Measurements from ENCODE around the gene EPHA2.
"Not testable (repeated sequence)": the region's sequence is repeated elsewhere in the genome, so short reads cannot be mapped to it uniquely, and the experiment has no call there.

Gene EPHA2

GRCh38 chr1:16117369-16117768 lies 38.5 kb downstream of the EPHA2 start:
- no peak for DNase-seq

GRCh38 chr1:16116625-16117024 lies 39.2 kb downstream of the EPHA2 start:
- DNase-seq, result no peak

GRCh38 chr1:16116002-16116401 lies 39.9 kb downstream of the EPHA2 start:
- DNase-seq, result no peak

DNA sequence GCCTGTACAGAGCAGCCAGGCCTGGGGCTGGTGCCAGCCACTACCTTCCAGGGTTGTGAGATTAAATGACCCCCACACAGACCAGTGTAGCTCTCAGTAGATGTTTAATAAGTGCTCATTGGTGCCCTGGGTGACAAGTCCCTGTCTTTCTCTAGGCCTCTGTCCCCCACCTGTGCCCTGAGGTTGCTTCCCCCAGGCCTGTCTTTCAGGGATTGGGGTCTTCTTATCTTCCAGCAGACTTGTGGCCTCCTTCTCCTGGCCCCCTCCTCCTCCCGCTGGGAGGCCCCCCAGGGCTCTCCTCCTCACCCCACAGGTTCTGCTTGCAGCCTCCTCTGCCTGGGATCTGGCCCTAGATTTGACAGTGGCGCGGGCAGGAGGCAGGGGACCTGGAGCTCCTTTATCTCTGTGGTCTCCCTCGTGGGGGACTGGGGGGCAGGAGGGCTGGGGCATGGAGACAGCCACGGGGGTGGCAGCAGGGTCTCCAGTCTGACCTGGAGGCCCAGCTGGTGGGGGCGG lies 40.3 kb downstream of the EPHA2 start:
- DNase-seq, result no peak

- no peak for DNase-seq
Measured at GRCh38 chr1:16114527-16115467, 41.1 kb downstream of the EPHA2 start.

DNA sequence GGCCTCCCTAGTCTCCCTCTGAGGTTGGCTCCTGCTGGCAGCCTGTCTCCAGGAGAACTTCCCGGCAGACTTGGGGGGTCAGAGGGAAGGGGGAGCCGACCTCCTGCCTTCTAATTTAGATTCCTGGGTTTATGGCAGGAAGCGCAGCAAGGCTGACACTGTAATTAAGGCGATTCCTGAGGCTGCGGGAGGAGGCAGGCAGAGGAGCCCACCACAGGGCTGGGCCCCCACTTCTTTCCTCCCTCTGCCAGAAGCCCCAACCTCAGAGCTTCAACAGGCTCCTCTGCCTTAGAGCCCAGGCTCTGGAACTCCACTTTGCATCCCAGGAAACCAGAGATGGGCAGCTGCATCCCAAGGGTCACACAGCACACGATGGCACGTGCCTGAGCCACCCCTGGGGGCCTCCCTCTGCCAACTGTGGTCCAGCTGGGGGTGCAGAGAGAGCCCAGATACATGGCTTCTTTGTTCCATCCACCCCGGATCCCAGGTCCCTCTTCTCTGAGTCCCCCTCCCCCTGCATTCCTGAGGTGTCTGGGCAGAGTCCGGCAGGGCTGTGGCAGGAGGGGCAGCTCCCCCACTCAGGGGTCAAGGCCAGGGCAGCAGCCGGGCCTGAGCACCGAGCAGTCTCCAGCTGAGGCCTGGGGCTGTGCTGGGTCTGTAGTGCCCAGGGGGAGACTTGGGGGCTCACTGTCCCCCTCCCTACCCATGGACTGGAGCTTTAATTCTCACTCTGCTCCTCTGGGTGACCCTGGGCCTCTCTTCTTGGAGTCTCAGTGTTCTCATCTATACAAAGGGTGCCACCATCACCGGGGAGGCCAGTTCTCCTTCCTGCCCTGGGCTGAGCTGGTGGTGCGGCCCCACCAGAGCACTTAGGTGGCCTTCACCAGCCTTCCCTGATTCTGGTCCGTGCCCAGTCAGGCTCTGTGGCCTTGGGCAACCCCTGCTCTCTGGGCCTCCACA lies 43.0 kb downstream of the EPHA2 start:
- DNase-seq, result no peak

GRCh38 chr1:16111771-16112595 lies 43.9 kb downstream of the EPHA2 start:
- no peak for DNase-seq

DNA sequence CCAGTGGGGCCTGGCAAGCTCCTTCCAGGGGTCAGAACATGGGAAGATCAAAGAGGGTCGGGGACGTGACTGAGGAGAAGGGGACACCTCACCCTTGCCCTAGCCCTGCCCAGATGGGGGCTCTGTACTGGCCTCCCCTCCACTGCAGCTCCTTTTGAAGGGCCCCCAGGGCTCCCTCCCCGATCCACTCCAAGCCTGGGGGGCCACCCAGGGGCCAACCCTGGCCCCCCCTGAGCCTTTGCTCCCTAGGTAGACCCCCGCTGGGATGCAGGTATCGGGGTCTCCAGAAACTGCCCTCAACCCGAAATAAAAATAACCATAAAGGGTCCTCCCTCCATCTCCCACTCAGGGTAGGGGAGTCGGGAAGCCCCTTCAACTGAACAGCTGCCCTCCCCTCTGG lies 45.0 kb downstream of the EPHA2 start:
- no peak for DNase-seq

- DNase-seq, result no peak
Measured at GRCh38 chr1:16110456-16110855, 45.4 kb downstream of the EPHA2 start.

GRCh38 chr1:16109571-16109970 lies 46.3 kb downstream of the EPHA2 start:
- DNase-seq, result no peak

GRCh38 chr1:16107039-16107438 lies 48.8 kb downstream of the EPHA2 start:
- DNase-seq, result not testable (repeated sequence)

GRCh38 chr1:16101623-16102022 lies 54.2 kb downstream of the EPHA2 start:
- no peak for DNase-seq

- DNase-seq, result no peak
Measured at GRCh38 chr1:16099412-16099811, 56.5 kb downstream of the EPHA2 start.

DNA sequence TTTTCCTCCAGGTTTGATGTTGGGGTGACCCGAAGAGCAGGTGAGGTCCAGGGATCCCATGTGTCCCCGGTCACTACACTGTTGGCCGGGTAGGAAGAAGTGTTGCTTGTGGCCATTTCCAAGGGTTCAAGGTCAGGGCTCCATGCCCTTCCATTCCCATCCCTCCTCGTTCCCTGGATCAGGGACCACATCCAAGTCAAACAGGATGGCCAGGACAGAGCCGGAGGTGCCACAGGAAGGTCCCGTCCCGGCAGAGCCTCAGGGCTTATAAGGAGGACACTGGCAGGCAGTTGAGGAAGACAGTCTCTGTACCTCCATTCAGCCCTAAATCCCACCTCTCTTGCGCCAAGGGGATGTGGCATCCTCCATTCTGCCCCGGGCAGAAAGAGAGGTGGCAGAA lies 60.4 kb downstream of the EPHA2 start:
- DNase-seq, result no peak

DNA sequence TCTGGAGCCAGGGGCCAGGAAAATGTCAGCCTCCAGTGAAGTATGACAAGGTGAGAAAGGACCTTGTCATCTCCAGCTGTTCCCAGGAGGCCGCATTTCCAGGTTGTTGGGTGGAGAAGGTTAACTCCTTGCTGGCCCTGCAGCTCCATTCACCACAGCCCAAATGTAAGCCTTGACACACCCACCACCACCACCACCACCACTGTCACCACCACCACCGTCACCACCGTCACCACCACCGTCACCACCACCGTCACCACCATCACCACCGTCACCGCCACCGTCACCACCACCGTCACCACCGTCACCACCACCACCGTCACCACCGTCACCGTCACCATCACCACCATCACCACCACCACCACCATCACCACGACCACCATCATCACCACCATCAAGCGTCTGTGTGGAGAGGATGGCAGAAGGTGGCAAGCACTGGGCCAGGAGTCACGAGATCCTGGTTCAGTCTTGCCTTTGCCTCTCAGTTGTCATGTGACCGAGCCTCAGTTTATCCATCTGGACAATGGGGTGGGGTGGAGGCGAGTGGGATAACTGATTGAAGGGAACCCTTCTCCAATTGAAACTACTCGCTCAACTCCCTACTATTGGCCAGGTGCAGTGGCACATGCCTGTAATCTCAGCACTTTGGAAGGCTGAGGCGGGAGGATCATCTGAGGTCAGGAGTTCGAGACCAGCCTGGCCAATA lies 61.3 kb downstream of the EPHA2 start:
- no peak for DNase-seq

DNA sequence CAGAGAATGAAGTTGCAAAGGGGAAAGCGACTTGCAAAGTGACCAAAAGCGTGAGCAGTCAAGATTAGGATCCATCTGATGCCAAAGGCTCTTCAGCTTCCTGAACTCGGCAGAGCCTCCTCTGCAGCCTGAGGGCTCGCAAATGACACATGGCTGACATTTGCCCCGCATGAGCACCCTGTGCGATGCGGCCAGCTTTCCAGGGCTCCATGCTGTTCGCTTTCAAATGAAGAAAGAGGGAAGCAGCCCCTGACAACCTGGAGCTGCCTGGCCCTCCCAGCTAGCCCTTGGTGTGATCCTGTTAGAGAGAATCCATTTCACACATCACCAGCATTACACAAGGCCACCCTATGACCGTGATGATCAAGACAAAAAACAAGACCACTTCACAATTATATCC lies 62.3 kb downstream of the EPHA2 start:
- DNase-seq, result no peak

GRCh38 chr1:16092923-16093511 lies 62.9 kb downstream of the EPHA2 start:
- DNase-seq, result no peak

DNA sequence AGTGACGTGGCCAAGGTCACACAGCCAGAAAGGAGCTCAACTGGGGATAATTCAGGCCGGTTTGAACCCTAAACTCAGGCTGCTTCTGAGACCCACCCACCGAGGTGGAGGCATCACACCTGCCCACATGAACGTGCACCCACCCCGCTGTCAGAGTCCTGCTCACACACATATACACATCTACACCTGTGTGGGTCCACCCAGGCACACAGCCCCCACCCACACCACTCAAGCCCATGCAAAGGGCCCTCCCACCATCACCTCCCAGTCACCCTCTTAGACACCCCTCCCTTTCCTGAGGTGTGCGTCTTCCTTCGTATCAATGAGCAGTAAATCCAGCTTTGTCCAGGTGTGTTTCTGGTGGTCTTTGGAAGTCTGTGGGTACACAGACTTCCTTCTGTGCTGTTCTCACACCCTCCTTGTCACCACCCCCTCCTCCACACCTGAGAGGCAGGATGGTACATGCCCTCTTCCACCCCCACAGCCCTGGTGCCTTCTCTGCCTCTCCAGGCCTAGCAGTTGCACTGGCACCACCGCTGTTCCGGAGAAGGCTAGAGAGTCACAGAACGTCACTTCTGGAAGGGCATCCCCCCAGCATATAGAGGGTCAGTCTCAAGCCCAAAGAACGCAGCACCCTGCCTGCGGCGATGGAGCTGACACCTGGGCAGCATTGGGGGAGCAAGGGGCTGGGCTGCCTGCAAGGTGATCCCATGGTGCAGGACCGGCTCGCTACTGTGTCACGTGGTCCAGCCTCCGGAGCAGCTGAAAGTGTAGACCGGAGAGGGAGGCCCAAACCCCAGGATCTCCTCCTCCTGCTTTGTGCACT lies 63.6 kb downstream of the EPHA2 start:
- no peak for DNase-seq

- DNase-seq, result no peak
Measured at GRCh38 chr1:16091296-16091695, 64.6 kb downstream of the EPHA2 start.

GRCh38 chr1:16090076-16090826 lies 65.6 kb downstream of the EPHA2 start:
- DNase-seq, result no peak

Measured in NCI-H1092 treated with DMSO at 0.1 percent for 48 hours (cell line).